Activated CD4-positive, alpha-beta T cell treated with anti-CD3 and anti-CD28 coated beads, Interleukin-2, amount 50 U/mL, for 24 hours (primary cell): Measurements from ENCODE around the gene RIC8B.

Experiments
- DNase-seq, 2 donors: peaks; one replicate each; pipeline ENCODE4 v3.0.0-alpha.2; 2020; ENCODE audit warnings: low read depth in 1 of 2, low spot score in 1 of 2

Gene RIC8B

DNA sequence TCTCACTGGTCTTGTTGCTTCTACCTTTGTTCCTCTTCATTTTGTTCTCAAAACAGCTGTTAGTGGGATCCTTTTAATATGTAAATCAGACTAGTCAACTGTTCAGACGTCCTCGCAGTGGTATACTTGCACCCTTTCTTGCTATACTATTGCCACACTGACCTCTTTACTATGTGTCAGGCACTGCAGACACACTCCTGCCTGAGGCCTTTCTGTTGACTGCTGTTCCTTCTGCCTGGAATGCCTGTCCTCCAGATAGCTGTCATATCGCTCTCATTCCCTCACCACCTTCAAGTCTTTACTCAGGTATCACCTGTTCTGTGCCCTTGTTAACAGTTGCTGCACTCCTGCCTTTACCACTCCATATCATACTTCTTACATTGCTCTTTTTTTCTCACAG, 91.2 kb downstream of the RIC8B start:
- DNase-seq: no peak

DNA sequence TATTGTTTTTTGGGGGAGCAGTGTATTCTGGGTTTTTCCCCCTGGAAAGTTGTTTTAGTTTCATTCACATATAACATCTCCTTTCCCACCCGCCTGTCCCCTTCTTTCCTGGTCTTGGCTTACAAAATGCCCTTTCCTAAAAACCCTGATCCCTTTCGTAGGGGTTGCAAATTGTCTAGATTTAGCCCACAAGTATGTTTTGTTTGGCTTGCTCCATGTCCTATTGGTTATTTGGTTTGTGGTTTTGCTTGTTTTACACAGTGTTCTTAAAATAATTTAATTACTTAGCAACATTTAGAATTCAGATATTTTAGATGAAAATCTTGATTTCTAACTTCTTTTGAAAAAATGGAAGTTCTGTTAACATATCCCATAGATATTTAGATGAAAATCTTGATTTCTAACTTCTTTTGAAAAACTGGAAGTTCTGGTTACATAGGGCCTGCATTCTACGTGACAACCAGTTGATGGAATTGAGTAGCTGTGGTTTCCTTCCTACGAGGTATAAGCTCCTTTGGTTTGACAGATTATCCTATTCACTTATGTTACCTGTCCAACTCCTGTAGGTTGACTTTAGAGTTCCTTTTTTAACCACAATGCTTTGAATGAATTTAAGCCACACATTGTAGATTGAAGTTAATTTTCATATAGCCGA, 92.1 kb downstream of the RIC8B start:
- no peak for DNase-seq

- DNase-seq: no peak
These were observed 93.2 kb downstream of the RIC8B start for GRCh38 chr12:106867651-106868050.

- DNase-seq: no peak
These were observed 94.7 kb downstream of the RIC8B start for GRCh38 chr12:106868982-106869700.

GRCh38 chr12:106870116-106870515, 95.6 kb downstream of the RIC8B start:
- no peak for DNase-seq

DNA sequence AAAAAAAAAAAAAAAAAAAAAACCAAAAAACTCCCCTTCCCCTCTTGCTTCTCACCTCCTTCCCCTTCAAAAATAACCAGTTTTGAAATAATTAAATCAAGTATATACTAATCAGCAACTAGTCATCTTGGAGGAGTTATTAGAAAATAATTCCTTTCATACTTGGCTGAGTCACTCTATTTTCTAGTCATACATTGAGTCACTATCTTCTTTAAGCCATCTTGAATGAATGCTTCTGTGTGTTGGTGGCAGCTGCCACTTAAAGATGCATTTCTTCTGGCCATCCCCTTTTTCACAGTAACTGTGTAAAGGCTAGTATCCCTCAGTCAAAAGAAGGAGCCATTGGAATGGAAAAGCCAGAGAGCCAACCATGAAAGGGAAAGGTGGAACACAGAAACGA, 97.0 kb downstream of the RIC8B start:
- DNase-seq: no peak

DNA sequence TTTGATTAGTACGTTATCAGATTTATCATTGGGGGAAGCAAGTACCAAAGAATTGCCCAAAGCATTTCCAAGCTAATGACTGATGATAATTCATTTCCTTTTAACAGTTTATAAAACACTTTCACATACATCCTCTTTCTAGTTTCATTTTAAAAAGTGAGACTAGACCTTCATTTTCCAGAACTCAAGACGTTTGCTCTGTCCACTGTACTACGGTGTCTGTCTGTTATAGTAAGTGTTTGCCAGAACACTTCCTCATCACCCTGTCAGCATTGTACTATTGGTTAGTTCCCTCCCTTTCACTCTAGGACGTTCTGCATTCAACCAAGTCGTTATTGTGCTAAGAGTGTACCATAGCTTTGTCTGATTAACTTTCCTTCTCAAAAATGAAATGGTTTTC, 99.5 kb downstream of the RIC8B start:
- no peak for DNase-seq

- DNase-seq: no peak
These were observed 104.3 kb downstream of the RIC8B start for GRCh38 chr12:106878804-106879203.

DNA sequence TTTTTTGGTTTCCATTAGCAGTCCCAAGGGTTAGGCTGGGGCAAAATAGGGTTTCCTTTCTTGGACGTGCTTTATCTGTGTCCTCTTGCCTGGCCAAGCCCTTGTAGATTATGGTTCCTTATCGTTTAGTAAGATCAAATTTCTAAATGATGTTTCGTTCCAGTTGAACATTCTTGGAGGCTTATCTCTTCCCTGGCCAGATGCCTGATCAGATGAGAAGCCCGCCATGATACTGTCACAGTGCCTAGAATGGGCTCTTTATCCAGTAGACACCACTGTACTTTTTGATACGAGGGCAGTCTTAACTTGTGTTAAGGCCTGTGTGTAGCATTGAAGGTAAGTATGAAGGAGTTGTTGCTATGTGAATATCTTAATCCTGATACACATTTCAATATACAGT, 105.1 kb downstream of the RIC8B start:
- DNase-seq: no peak

- DNase-seq: no peak
These were observed 108.9 kb downstream of the RIC8B start for GRCh38 chr12:106883426-106883825.

DNA sequence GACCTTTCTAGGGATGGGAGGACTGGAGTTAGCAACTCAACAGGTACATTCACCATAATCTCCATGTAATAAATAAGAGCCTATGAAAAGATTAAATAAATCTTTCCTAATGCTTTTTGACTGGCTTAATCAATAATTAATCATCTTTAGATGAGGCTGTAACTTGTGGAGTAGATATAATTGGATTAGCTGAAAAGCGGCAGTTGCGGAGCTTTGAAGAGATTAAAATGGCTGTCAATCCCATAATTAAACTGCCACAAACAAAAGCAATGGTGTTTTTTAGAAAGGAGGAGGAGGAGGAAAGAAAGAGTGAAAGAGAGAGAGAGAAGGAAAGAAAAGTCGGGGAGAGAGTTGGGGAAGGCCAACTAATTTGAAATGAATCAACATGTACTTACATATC, 110.5 kb downstream of the RIC8B start:
- DNase-seq: no peak

- no peak for DNase-seq
These were observed 111.2 kb downstream of the RIC8B start for GRCh38 chr12:106885541-106886249.

- no peak for DNase-seq
These were observed 112.5 kb downstream of the RIC8B start for GRCh38 chr12:106886932-106887331.

GRCh38 chr12:106888348-106888970, 114.0 kb downstream of the RIC8B start:
- DNase-seq: no peak

- DNase-seq: no peak
These were observed 114.8 kb downstream of the RIC8B start for GRCh38 chr12:106889326-106889725.

- DNase-seq: no peak
These were observed 115.6 kb downstream of the RIC8B start for GRCh38 chr12:106889950-106890626.

GRCh38 chr12:106892075-106892474, 117.6 kb downstream of the RIC8B start:
- no peak for DNase-seq

DNA sequence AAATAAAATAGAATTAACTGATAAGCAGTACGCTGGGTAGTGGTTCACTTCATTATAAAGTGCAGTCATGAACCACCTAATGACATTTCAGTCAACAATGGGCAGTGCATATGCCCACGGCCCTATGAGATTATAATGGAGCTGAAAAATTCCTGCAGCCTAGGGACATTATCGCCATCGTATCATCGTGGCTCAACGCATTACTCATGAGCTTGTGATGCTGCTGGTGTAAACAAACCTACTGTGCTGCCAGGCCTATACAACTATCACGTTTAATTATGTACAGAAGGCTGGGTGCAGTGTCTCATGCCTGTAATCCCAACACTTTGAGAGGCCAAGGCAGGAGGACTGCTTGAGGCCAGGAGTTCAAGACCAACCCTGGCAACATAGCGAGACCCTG, 119.0 kb downstream of the RIC8B start:
- no peak for DNase-seq

DNA sequence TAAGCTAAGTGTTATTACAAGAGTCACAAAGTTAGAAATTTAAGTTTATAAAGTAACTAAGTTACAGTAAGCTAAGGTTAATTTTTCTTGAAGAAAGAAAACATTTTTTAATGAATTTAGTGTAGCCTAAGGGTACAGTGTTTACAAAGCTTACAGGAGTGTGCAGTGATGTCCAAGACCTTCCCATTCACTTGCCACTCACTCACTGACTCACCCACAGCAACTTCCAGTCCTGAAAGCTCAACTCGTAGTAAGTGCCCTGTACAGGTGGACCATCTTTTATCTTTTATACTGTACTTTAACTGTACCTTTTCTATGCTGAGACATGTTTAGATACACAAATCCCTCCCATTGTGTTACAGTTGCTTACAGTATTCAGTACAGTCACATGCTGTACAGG, 120.3 kb downstream of the RIC8B start:
- no peak for DNase-seq

- no peak for DNase-seq
These were observed 122.1 kb downstream of the RIC8B start for GRCh38 chr12:106896603-106897002.

DNA sequence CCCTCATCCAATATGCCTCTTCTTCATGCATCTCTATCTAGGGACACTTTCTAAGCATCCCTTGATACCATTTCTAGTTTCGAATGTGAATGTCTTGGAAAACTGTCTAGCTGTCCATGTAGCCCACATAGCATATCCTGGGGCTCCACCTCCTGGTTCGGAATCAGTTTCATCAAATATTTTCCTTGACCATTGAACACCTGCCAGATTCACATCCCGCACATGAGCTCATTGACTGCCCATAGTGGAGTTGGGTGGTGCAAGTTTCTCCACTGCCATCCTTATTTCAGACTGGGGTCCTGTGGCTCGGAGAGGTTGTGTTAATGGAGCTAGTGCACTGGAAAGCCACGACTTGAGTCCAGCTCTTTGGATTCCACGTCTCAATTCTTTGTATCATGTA, 122.6 kb downstream of the RIC8B start:
- DNase-seq: no peak
